PC-9 (cell line): ENCODE data around the gene F12. TPM values are rescaled to one million over a fixed set of nuclear protein-coding genes. Genes with fewer than 3 reads are reported as not detected.
A peak's percentile ranks its signal among the peaks of the same experiment; 100 is the strongest.

Experiments
- Bru-seq: library from RNA; stranded (reverse); fragments of 400-500 nt; gene quantifications from one replicate; lab custom pipeline; 2021; lab: Mats Ljungman, UMichigan
- BruChase-seq, 2 experiments: library from RNA; stranded (reverse); fragments of 400-500 nt; gene quantifications; one replicate each; lab custom pipeline; 2021; lab: Mats Ljungman, UMichigan
- BruUV-seq: library from RNA; stranded (reverse); fragments of 400-500 nt; replicated peaks from 2 replicates; lab custom pipeline; 2021; lab: Mats Ljungman, UMichigan
- CTCF ChIA-PET: fragments of 300-600 bp; sonication (Branson Sonifier 250); formaldehyde crosslinking; loops from one replicate; lab custom pipeline; 2022; ENCODE audit warnings: antibody characterized with exemption; lab: Charles Lee
- POLR2A ChIA-PET: fragments of 300-600 bp; sonication (Branson Sonifier 250); formaldehyde crosslinking; loops from one replicate; lab custom pipeline; 2022; ENCODE audit warnings: antibody characterized with exemption; ENCODE audit not compliant: unreplicated experiment; lab: Charles Lee
- DNase-seq, 2 experiments: peaks; one replicate each; pipeline versions ENCODE4 v3.0.0 to v3.0.0-alpha.2; 2015 to 2022; ENCODE audit warnings: mixed read lengths in 1 of 2
- H2AFZ ChIP-seq: fragments of 200-600 bp; sonication (generic); 2 replicates; pipeline ENCODE4 v1.8.1; 2017; ENCODE audit warnings: antibody characterized with exemption
- H3F3A ChIP-seq: fragments of 200-600 bp; sonication (generic); 2 replicates; pipeline ENCODE4 v1.8.1; 2017; ENCODE audit warnings: antibody characterized with exemption, mild to moderate bottlenecking, low read depth; ENCODE audit not compliant: insufficient read depth
- H3K27ac ChIP-seq: fragments of 200-600 bp; sonication (generic); 2 replicates; pipeline ENCODE4 v1.6.1; 2016; ENCODE audit warnings: mixed run types
- H3K27me3 ChIP-seq: fragments of 200-600 bp; sonication (generic); 2 replicates; pipeline ENCODE4 v1.6.1; 2016; ENCODE audit warnings: low read depth, mixed run types; ENCODE audit not compliant: insufficient read depth
- H3K36me3 ChIP-seq: fragments of 200-600 bp; sonication (generic); 2 replicates; pipeline ENCODE4 v1.6.1; 2016; ENCODE audit warnings: low read depth, mixed run types
- H3K4me1 ChIP-seq: fragments of 200-600 bp; sonication (generic); replicated peaks from 2 replicates; pipeline ENCODE4 v1.6.1; 2016; ENCODE audit warnings: mixed run types; ENCODE audit not compliant: insufficient read depth
- H3K4me2 ChIP-seq: fragments of 200-600 bp; sonication (generic); 2 replicates; pipeline ENCODE4 v1.6.1; 2017; ENCODE audit warnings: mixed run types
- H3K4me3 ChIP-seq: fragments of 200-600 bp; sonication (generic); 2 replicates; pipeline ENCODE4 v1.6.1; 2016; ENCODE audit warnings: mixed run types
- H3K79me2 ChIP-seq: fragments of 200-600 bp; sonication (generic); 2 replicates; pipeline ENCODE4 v1.6.1; 2017; ENCODE audit warnings: low read depth, mixed run types
- H3K9me2 ChIP-seq: fragments of 200-600 bp; sonication (generic); 2 replicates; pipeline ENCODE4 v1.8.1; 2017; ENCODE audit warnings: mild to moderate bottlenecking; ENCODE audit not compliant: insufficient read depth
- H3K9me3 ChIP-seq: fragments of 200-600 bp; sonication (generic); 2 replicates; pipeline ENCODE4 v1.8.1; 2016; ENCODE audit warnings: low read depth; ENCODE audit not compliant: insufficient read depth
- H4K20me1 ChIP-seq: fragments of 200-600 bp; sonication (generic); 2 replicates; pipeline ENCODE4 v1.8.1; 2017; ENCODE audit not compliant: insufficient read depth
- CTCF ChIP-seq: fragments of 200-600 bp; sonication (generic); conservative IDR thresholded peaks from 2 replicates; pipeline ENCODE4 v1.6.1; 2017; ENCODE audit warnings: mixed run types, antibody characterized with exemption, mild to moderate bottlenecking, moderate library complexity
- EZH2 ChIP-seq: fragments of 200-600 bp; sonication (generic); IDR thresholded peaks from 2 replicates; pipeline ENCODE4 v1.8.0; 2017; ENCODE audit warnings: antibody characterized with exemption, low read depth
- intact Hi-C: fragments of 100-400 bp; cut with micrococcal nuclease; formaldehyde crosslinking; loops from one replicate; pipeline ENCODE4 v1.10.0; 2022; ENCODE audit not compliant: unreplicated experiment
- long read RNA-seq: library from polyadenylated mRNA; stranded (forward); transcript quantifications from one replicate; pipeline ENCODE4 v2.0.0, GENCODE V29; 2022
- total RNA-seq: library from RNA; stranded (reverse); gene quantifications from 2 replicates; pipeline ENCODE4 v1.2.3, GENCODE V29; 2021

Gene F12
- 14.5 and 17.0 TPM in 2 replicates for total RNA-seq
- Bru-seq, nascent RNA = percentile 27 among the genes with signal in this experiment
- BruChase-seq, experiment 1, labeled RNA remaining after a 2-hour chase = percentile 35 among the genes with signal in this experiment
- BruChase-seq, experiment 2, labeled RNA remaining after a 6-hour chase = percentile 34 among the genes with signal in this experiment
- long read RNA-seq, transcript F12-205 (4 exons, 1,573 nt) = major isoform, 13 of 45 reads
- long read RNA-seq, partial matches to known transcripts = 22 of 45 reads
- long read RNA-seq, other reads (novel, unspliced or antisense) = 6 of 45 reads

GRCh38 chr5:177409043-177409801, at the start of gene F12:
TSS of gene F12 (minus strand) at chr5:177409564. CDS start at chr5:177409527, 37 bp downstream.
- Histone ChIP-seq H2AFZ (no peak within 1 kb of the TSS), H3K4me3 (no peak within 1 kb of the TSS), H3K4me1 (no peaks in the 10 kb centered on the region), H3K79me2 (no peaks in the 10 kb centered on the region), H3F3A (no peaks in the 10 kb centered on the region; the same call in 1 of the 2 replicates), H4K20me1 (no peaks in the 10 kb centered on the region), H3K9me2 (no peaks in the 10 kb centered on the region), H3K36me3 (no peaks in the 10 kb centered on the region), H3K27ac (no peak within 1 kb of the TSS), H3K4me2 (no peak within 1 kb of the TSS), H3K9me3 (no peaks in the 10 kb centered on the region), H3K27me3 (no peaks in the 10 kb centered on the region)
- ChIA-PET CTCF (no interaction called here), POLR2A (interaction anchor here (0.6 kb wide), 1 partner anchor 589 kb away, joined by 3 read pairs; no protein-coding TSS in a partner anchor)
- DNase-seq = no peak
- no TSS peak for BruUV-seq
- no peak for TF ChIP-seq EZH2
- no peak for TF ChIP-seq CTCF
- intact Hi-C loops = no loop called here

GRCh38 chr5:177458912-177459350, 49.6 kb upstream of the F12 start:
- no peak overlapping the region for H3K27ac ChIP-seq
- H4K20me1 ChIP-seq = peaks cover 21% of the 10 kb centered on the region
- no peaks in the 10 kb centered on the region for H3K36me3 ChIP-seq
- H3K4me2 ChIP-seq = no peak overlapping the region
- no peaks in the 10 kb centered on the region for H3K9me3 ChIP-seq
- no TSS peak for BruUV-seq
- H3K9me2 ChIP-seq = no peaks in the 10 kb centered on the region
- 0 out of 2 replicates have a peak, but pooled peaks cover 4% of the 10 kb centered on the region for H3K4me1 ChIP-seq
- ChIA-PET POLR2A (interaction anchor here (0.8 kb wide), 1 partner anchor 36 kb away, joined by 3 read pairs; no protein-coding TSS in a partner anchor), CTCF (no interaction called here)
- DNase-seq = peak in 1 of 2 experiments; percentile 52
- no peak overlapping the region for H3K4me3 ChIP-seq
- no peak overlapping the region for H2AFZ ChIP-seq
- peaks cover 19% of the 10 kb centered on the region; the same call in 1 of the 2 replicates for H3F3A ChIP-seq
- H3K27me3 ChIP-seq = no peaks in the 10 kb centered on the region
- no peaks in the 10 kb centered on the region for H3K79me2 ChIP-seq
- TF ChIP-seq CTCF (no peak), EZH2 (no peak)
- intact Hi-C loops = no loop called here
